HG02943 (cell line): ENCODE measurements around the gene SEC63.
"Not testable (repeated sequence)": the region's sequence is repeated elsewhere in the genome, so short reads cannot be mapped to it uniquely, and the experiment has no call there.

Source experiments
- ATAC-seq: cut with Tn5 transposase; IDR thresholded peaks from one replicate; pipeline ENCODE4 v1.9.1; 2021; ENCODE audit warnings: mild to moderate bottlenecking, low read depth, moderate library complexity; ENCODE audit not compliant: unreplicated experiment

The SEC63 gene, protein sequence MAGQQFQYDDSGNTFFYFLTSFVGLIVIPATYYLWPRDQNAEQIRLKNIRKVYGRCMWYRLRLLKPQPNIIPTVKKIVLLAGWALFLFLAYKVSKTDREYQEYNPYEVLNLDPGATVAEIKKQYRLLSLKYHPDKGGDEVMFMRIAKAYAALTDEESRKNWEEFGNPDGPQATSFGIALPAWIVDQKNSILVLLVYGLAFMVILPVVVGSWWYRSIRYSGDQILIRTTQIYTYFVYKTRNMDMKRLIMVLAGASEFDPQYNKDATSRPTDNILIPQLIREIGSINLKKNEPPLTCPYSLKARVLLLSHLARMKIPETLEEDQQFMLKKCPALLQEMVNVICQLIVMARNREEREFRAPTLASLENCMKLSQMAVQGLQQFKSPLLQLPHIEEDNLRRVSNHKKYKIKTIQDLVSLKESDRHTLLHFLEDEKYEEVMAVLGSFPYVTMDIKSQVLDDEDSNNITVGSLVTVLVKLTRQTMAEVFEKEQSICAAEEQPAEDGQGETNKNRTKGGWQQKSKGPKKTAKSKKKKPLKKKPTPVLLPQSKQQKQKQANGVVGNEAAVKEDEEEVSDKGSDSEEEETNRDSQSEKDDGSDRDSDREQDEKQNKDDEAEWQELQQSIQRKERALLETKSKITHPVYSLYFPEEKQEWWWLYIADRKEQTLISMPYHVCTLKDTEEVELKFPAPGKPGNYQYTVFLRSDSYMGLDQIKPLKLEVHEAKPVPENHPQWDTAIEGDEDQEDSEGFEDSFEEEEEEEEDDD

DNA sequence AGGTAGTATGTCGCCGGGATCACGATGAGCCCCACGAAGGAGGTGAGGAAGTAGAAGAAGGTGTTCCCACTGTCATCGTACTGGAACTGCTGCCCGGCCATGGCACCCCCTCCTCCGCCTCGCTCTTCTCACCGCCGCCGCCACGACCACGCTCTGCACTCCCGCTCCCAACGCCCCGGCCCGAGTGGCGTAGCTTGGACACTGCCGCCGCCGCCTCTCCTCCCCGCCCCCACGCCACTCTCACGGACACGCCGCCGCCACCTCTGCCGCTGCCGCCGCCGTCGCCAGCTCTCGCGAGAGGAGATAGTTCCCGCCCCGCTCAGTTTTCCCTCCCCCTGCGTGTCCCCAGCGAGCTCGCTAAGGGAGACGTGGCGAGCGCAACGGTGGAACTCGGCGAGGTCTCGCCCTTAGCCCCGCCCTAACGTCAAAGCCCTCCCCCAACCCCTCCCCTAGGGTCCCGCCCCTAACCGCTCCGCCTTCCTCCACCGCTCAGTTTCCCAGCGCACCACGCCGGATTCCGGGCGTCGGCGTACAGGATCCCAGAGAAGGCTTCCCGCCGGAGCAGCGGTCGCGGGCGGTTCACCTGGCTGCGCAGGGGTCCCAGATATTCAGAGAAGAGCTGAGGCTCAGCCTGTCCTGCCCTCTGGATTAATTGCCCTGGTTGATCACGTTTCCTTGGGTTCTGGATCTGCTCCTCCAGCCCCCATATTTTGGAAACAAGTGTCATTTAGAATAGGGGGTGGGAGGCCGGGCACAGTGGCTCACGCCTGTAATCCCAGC is at the start of gene SEC63:
SEC63 (minus strand) TSS at position 300 of the 780 bp plus-strand sequence; CDS start at position 101, 199 bp downstream.
- ATAC-seq, result peak; percentile 80

DNA sequence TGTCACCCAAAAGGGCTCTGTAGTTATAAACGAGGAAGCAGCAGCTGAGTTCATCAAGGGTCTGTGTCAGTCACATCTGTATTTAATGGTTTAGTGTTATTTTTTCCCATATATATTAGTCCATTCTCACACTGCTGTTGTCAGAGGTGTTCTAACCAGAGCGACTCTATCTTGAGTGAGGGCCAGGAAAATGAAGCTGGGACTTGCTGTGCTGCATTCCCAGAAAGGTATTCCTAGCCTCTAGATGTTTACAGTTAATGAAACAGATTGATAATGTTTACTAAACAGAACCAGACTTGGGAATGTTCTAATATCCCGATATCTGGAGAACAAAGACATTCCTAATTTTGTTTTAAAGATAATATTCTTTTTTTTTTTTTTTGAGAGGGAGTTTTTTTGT is 48.0 kb upstream of the SEC63 start:
- ATAC-seq, result no peak

DNA sequence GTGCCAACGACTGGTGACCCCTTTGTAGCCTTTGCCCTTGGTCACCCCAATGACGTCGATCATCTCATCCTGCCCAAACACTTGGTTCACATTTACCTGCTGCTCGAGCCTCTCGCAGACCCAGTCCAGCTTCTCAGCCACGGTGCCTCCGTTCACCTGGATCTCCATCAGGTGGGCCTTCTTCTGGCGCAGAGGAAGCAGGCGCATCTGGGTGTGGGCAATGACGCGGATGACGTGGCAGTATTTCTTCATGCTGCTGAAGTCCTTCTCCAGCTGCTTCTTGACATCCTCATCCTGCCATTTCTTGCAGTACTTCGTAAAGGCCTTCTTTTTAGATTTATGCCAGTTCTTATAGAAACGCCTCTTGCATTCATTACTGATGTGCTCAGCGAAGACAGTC is 46.9 kb upstream of the SEC63 start:
- no peak for ATAC-seq

DNA sequence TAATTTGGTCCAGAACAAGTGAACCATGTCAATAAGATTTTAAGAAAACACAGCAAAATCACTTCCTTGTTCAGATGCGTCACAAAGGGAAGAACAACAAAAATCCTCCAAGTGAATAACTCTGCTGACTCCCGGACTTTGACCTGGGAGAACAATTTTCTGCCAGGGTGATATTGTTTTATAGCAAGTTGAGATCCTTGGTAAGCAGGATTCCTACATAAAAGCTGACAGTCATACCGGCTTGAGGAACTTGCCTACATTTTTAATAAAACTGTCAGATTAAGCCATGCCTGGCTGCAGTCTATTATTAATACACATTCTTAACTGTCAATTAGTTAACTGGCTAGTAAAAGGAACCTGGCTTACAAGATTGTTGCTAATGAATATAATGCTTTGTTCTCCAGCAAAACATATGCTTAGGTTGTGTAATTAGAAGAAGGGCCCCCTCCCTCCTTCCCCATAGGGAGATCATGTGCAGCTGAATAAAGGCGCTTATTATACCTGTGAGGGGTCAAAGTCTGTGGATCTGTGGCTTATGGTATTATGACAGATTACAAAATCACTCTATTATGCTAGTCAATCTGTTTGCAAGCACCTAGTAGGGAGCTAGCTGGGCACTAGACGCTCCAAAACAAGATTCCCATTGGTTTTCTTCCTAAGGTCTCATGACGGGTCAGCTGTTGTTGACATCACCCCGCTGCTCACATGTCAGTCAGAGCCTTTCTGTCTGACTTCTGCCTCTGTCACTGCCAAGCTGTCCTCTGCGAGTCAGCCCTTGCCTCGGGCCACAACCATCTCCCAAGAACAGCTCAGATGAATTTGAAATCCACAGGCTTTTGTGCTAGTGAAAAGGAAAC is 44.6 kb upstream of the SEC63 start:
- no peak for ATAC-seq

DNA sequence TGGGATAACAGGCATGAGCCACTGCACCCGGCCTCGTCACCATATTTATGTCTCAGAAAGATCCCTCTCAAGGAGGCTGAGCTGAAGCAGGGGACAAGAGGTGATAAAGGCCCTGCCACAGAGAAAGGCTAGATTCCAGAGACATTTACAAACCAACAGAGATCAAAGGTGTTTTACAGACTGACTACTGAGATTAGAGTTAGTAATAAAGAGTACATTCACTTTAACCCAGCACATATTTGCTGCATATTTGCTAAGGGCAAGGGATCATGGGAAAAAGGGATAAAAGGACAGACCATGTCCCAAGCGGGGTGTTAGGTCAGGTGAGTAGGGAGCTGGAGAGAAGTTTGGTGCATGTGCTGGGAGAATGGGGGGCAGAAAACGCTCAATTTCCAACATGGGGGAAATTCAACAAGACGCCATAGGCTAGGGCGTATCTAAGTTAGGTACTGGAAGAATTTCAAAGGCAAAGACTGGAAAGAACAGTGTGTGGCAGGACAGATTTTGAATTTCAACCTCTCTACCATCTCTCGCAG is 43.8 kb upstream of the SEC63 start:
- ATAC-seq, result no peak

DNA sequence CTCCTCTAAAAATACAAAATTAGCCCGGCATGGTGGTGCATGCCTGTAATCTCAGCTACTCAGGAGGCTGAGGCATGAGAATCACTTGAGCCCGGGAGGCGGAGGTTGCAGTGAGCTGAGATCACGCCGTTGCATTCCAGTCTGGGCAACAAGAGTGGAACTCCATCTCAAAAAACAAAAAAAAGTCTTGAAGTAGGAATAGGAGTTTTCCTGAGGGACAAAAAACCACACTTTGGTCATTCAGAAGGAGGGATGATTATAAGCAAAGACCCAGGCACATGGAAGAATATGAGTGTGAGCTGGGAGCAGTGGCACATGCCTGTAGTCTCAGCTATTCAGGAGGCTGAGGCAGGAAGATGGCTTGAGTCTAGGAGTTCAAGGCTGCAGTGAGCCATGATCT is 42.3 kb upstream of the SEC63 start:
- ATAC-seq, result not testable (repeated sequence)

DNA sequence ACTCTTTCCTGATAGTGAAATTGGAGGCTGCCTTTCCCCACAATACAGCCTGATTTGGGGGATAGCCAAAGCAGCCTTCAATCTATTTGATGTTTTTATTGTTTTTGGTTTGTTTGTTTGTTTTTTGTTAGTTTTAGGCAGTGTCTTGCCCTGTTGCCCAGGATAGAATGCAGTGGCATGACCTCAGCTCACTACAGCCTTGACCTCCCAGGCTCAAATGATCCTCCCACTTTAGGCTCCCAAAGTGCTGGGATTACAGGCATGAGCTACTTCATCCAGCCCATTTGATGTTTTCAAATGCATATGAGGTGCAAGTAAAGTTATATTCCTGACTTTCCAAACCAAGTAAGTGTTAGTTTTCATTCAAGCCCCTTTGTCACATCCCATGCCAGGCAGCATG is 41.3 kb upstream of the SEC63 start:
- no peak for ATAC-seq

DNA sequence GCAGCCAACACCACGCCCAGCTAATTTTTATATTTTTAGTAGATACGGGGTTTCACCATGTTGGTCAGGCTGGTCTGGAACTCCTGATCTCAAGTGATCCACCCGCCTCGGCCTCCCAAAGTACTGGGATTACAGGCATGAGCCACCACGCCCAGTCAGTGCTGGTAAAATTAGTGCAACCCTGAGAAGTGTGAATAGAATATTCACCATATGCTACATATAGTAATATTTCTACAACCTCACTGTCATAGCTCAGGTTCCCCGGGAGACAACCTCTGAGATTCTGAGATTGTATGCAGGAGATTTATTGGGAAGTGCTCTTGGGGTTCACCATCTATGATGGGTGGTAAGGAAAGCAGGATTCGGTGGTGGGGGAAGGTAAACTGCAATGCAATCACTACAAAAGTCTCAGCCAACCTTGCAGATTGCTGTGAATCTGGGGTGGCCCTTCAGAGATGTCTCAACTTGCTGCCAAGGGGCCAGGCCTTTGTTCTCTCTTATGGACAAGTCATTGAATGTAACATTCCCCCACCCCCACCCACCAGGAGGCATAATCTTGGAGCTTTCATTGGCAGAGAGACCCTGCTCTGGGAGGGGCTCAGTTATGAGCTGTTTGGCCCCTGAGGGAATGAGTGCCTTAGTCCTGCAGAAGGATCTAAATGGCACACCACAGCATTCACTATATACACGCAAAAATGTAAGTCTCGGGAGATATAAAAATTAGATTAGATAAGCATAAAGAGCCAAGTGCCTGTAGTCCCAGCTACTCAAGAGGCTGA is 34.0 kb upstream of the SEC63 start:
- no peak for ATAC-seq

DNA sequence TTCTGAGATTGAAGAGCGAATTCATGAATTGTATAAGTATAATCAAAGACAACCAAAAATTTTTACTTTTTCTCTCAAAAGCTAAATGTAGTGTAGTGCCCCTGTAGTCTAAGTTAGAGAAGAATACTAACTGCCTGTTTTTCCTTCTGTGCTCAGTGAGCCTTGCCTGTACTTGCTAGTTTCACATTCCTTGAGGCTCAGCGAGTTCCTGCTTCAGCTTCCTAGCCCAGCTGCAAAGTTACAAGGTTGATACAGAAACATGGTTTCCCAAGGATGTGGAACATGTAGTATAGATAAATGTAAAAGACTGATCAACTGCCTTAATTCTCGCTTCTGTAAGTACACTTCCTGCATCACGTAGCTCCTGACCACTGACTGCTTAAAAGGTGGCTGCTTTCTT is 33.1 kb upstream of the SEC63 start:
- no peak for ATAC-seq

DNA sequence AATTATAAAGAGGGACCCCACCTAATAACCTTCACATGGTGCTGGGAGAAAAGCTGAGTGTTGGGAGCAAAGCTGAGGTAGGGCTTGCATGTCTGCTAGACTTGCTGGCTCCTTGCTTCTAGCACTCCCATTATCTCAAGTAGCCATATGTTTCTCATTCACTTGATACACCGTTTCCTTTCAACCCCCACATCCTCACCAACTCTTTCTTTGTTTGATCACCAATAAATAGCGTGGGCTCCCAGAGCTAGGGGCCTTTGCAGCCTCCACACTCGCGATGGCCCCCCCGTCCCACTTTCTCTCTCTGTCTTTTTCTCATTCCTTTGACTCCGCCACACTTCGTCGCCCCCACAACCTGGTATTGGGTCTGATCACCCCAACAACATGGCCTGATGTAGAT is 32.6 kb upstream of the SEC63 start:
- not testable (repeated sequence) for ATAC-seq

DNA sequence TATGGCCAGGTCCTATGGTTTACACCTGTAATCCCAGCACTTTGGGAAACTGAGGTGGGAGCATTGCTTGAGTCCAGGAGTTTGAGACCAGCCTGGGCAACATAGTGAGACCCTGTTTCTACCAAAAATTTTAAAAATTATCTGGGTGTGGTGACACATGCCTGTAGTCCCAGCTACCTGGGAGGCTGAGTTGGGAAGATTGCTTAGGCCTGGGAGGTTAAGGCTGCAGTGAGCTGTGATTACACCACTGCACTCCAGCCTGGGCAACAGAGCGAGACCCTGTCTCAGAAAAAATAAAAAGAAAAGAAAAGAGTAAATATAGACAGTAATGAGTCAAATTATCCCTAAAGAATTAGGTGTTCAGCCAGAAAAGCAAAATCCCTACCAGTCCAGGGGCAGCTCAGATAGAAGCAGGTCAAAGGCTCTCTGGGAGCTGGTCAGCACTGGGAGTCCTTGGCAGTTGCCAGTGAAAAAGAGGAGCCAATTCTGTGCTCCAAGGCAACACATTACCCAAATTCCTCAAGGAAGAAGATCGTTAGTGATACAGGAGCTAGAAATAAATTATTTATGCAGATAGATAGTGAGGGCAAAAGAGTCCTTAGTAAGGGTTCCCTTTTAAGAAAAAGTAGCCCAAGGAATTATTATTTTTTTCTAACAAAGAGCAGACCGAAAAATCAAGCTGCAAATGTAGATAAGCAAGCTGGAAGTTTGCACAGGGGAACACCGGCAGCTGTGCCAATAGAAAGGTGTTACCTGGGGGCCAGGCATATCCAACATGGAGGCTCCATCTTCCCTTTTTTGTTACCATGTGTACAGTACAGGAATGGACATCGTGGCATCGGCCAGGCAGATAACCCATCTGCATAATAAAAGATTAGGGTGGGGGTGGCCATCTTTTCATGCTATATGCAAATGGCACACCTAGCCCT is 31.4 kb upstream of the SEC63 start:
- no peak for ATAC-seq

DNA sequence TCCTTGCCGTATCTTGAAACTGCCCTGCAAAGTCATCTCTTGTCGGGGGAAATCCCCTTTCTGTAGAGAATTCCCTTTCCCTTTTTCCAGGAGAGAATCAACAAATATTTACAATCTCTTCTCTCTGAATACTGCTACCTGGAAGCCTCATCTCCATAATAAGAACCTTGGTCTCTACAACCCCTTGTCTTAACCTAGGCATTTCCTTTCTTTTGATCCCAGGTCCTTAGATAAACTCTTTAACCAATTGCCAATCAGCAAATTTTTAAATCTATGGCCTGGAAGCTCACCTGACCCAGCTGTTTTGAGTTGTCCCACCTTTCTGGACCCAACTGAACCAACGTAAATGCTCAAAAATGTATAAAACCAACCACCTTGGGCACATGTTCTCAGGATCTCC is 30.6 kb upstream of the SEC63 start:
- no peak for ATAC-seq

DNA sequence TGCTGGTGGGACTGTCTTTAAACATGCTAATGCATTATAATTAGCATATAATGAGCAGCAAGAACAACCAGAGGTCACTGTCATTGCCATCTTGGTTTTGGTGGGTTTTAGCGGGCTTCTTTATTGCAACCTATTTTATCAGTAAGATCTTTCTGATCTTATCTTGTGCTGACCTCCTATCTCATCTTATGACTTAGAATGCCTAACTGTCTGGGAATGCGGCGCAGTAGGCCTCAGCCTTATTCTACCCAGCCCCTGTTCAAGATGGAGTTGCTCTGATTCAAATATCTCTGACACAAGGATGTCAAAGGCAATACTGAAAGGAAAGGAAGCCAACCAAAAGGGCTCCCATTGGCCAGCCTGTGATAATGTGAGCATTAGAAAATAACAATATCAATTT is 29.8 kb upstream of the SEC63 start:
- no peak for ATAC-seq

DNA sequence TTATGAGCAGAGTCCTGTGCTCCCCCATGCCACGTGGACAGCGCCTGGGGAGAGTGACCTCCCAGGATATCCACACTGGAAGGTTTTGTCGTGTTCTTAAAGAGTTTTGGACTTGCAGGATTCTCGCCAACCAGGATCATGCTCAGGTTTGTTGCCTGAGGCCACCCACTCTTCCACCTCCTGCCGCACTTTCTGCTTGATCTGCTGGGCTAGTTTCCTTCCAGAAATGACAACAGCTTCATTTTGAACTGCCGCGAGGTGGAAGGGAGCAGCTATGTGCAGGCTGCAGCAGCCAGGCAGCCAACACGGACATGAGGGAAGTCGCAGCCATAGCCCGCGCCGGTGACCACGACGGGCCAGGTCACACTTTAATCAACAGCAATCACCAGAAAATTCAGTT is 27.7 kb upstream of the SEC63 start:
- no peak for ATAC-seq

DNA sequence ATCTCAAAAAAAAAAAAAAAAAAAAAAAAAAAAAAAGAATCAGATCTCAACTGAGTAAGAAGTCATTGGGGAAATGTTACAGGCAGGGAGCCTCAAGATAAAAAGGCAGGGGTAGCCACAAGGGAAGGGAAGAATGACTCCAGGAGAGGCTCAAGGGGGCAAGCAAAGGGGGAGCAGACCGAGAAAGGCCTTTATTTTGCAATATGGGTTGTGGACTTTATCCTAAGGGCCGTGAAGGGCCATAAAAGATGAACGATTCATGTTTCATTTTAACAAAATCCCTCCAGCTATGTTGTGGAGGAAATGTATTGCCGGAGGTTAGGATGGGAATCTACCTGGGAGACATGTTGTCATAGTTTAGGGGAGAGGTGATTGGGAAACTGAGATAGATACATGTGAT is 25.8 kb upstream of the SEC63 start:
- no peak for ATAC-seq

DNA sequence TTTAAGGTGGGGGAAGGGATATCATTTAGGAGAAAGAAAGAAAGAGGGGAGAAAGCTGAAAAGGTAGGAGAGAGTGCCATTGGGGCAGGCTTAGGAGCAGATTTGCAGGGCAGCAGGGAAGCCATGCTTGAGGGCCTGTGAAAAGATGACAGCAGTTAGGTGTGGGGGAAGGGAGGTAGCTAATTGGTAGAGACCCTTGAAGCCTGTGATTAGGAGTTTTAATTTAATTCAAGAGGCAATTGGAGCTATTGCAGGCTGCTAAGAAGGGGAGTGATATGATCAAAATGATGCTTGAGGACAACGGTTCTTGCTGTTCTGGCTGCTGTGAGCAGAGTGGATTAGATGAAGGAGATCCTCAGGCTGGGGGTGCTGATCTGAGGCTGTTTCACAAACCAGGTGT is 24.5 kb upstream of the SEC63 start:
- ATAC-seq, result no peak

DNA sequence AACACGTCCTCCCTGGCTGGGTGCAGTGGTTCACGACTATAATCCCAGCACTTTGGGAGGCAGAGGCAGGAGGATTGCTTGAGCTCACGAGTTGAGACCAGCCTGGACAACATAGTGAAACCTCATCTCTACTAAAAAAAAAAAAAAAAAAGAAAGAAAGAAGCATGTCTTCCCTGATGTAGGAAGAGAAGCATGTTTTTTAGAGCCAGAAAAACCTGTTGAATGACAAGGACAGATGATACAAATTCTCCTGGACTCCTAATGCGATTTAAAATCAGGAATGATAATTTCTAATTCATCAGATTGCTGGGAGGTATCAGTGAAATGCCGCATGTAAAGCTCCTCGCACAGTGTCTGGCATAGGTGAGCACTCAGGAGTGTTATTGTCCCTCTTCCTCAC is 23.7 kb upstream of the SEC63 start:
- ATAC-seq, result no peak

DNA sequence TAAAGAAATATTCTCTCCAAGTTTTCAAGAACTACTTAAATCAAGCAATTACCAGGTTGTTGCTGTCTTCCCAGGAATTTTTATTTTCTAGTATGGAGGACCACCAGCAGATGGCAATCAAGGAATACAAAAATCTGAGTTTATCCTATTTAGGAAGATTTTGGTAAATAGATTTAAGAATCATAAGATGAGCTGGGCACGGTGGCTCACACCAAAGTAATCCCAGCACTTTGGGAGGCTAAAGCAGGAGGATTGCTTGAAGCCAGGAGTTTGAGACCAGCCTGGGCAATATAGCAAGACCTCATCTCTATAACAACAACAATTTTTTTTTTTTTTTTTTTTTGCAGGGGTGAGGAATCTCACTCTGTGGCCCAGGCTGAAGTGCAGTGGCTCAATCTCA is 19.3 kb upstream of the SEC63 start:
- no peak for ATAC-seq
